CD4-positive, alpha-beta memory T cell (primary cell): ENCODE measurements around the gene ARHGEF4. TPM values are rescaled to one million over a fixed set of nuclear protein-coding genes. Genes with fewer than 3 reads are reported as not detected.

Source experiments
- CTCF ChIA-PET: fragments of 350-600 bp; sonication (Branson Sonifier 250); formaldehyde crosslinking; loops from one replicate; lab custom pipeline; 2021; ENCODE audit warnings: inconsistent platforms; ENCODE audit not compliant: partially characterized antibody; lab: Charles Lee
- POLR2A ChIA-PET: fragments of 350-600 bp; sonication (Branson Sonifier 250); formaldehyde crosslinking; loops from one replicate; lab custom pipeline; 2021; ENCODE audit not compliant: partially characterized antibody; lab: Charles Lee
- DNase-seq, 5 donors: peaks; one replicate each; pipeline versions ENCODE4 v3.0.0 to v3.0.0-alpha.2; 2020 to 2022; ENCODE audit warnings: mixed read lengths in 1 of 5
- H3K27ac ChIP-seq: one replicate; pipeline ENCODE4 v1.7.0; 2013; ENCODE audit warnings: low read depth, low read length
- H3K27me3 ChIP-seq: 2 replicates; pipeline ENCODE4 v1.7.0; 2013; ENCODE audit warnings: mild to moderate bottlenecking, low read length, moderate library complexity; ENCODE audit not compliant: insufficient read depth
- H3K36me3 ChIP-seq: 2 replicates; pipeline ENCODE4 v1.7.0; 2013; ENCODE audit warnings: mild to moderate bottlenecking, low read length, moderate library complexity; ENCODE audit not compliant: insufficient read depth
- H3K4me1 ChIP-seq: 2 replicates; pipeline ENCODE4 v1.7.0; 2013; ENCODE audit warnings: mild to moderate bottlenecking, low read length, moderate library complexity; ENCODE audit not compliant: insufficient read depth
- H3K4me3 ChIP-seq, 2 donors: one replicate each; pipeline ENCODE4 v1.7.0; 2013; ENCODE audit warnings: low read length in 2 of 2, mild to moderate bottlenecking in 1 of 2
- H3K9me3 ChIP-seq, 2 donors: one replicate each; pipeline ENCODE4 v1.7.0; 2013; ENCODE audit warnings: low read length in 2 of 2, control low read depth in 1 of 2; ENCODE audit not compliant: control insufficient read depth in 1 of 2
- H3K27ac Mint-ChIP-seq, 7 donors: one replicate each; pipeline ENCODE4 v1.8.0; 2020 to 2021; ENCODE audit warnings: mixed read lengths in 7 of 7, mild to moderate bottlenecking in 6 of 7, inconsistent platforms in 3 of 7, moderate library complexity in 3 of 7
- H3K27me3 Mint-ChIP-seq, 2 donors: one replicate each; pipeline ENCODE4 v1.8.0; 2020 to 2021; ENCODE audit warnings: mixed read lengths in 2 of 2
- H3K36me3 Mint-ChIP-seq, 2 donors: one replicate each; pipeline ENCODE4 v1.8.0; 2020 to 2021; ENCODE audit warnings: mixed read lengths in 2 of 2, inconsistent platforms in 1 of 2, mild to moderate bottlenecking in 1 of 2
- H3K4me1 Mint-ChIP-seq, 4 donors: one replicate each; pipeline ENCODE4 v1.8.0; 2020 to 2021; ENCODE audit warnings: mixed read lengths in 4 of 4, mild to moderate bottlenecking in 1 of 4
- H3K4me3 Mint-ChIP-seq, 8 donors: one replicate each; pipeline ENCODE4 v1.8.0; 2020 to 2021; ENCODE audit warnings: mixed read lengths in 8 of 8, mild to moderate bottlenecking in 7 of 8, moderate library complexity in 6 of 8, inconsistent platforms in 3 of 8
- H3K9me3 Mint-ChIP-seq, 8 donors: one replicate each; pipeline ENCODE4 v1.8.0; 2020 to 2021; ENCODE audit warnings: mixed read lengths in 8 of 8, mild to moderate bottlenecking in 5 of 8, inconsistent platforms in 3 of 8, moderate library complexity in 1 of 8
- intact Hi-C: fragments of 100-400 bp; cut with micrococcal nuclease; formaldehyde crosslinking; loops from one replicate; pipeline ENCODE4 v1.15.1; 2023
- polyA plus RNA-seq, 2 donors: library from polyadenylated mRNA; unstranded; fragments of 300-500 nt; fragmentation: Illumina TruSeq; gene quantifications; one replicate each; pipeline ENCODE4 v1.2.3, GENCODE V29; 2021
- total RNA-seq, 2 experiments: library from RNA; stranded (reverse); gene quantifications; one replicate each; pipeline ENCODE4 v1.2.3, GENCODE V29; 2021

The ARHGEF4 gene
- total and polyA plus RNA-seq, 4 experiments from 2014 or later = 1.4 to 2.6 (median 2.1) TPM

DNA sequence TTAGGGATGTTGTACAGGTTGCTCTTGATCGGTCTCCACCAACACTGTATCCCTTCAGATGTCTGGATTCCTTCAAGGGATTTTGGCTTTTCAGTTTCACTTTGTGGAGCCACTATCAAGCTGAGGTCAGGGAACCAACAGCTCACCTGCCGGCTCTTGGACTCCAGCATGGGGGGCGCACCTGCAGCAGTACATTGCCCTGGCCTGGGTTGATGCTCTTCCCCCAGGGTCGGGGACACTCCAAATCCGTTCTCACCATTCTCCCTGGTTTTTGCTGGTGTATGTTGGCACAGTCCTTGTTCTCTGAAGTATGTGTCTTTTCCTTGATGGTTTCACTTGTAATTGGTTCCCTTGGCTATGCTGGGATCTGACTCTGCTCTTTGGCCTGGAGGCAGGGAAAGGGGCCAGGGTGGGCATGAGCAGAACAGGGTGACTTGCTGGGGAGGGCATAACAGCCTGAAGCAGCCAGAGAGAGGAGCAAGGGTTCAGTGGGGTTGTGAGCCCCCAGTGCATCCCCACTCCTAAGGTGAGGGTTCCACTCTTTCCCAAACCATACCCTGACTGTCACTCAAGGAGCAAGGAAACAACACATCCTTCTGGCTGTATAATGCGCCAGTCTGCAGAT, 5.1 kb downstream of the ARHGEF4 start:
- H3K4me1 Mint-ChIP-seq = no peaks in the 10 kb centered on the region
- H3K4me3 Mint-ChIP-seq = no peak overlapping the region
- H3K9me3 Mint-ChIP-seq = no peaks in the 10 kb centered on the region
- intact Hi-C loops = no loop called here
- H3K27ac Mint-ChIP-seq = no peak overlapping the region
- Histone ChIP-seq H3K36me3 (no peaks in the 10 kb centered on the region), H3K4me1 (no peaks in the 10 kb centered on the region), H3K9me3 (no peaks in the 10 kb centered on the region), H3K27me3 (no peaks in the 10 kb centered on the region), H3K27ac (no peak overlapping the region), H3K4me3 (no peak overlapping the region)
- CTCF ChIA-PET = interaction anchor here (2.2 kb wide), 1 partner anchor 45 kb away, joined by 9 read pairs; no protein-coding TSS in a partner anchor
- DNase-seq = no peak
- POLR2A ChIA-PET = no interaction called here
- H3K36me3 Mint-ChIP-seq = no peaks in the 10 kb centered on the region
- peaks cover 9 to 16% of the 10 kb centered on the region in 2 donors for H3K27me3 Mint-ChIP-seq

DNA sequence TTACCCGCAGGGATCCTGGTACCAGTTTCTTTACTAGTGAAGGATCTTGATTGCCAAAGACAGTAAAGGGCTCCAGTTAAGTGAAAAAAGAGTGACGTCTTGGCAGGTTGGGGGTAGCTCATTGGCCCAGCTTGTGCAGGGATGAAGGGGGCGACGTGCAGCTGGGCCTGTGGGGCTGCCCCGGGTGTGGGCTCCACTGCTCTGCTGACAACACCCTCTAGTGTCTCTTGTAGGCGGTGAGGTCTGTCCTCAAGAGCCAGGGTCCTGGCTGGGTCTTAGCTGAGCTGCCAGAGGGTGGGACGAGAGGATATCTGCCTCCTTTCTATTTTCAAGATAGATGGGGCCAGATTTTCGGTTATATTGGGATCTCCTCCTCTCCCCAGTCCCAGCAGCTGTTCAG, 6.1 kb downstream of the ARHGEF4 start:
- Mint-ChIP-seq H3K4me1 (no peaks in the 10 kb centered on the region), H3K36me3 (no peaks in the 10 kb centered on the region), H3K27ac (no peak overlapping the region), H3K27me3 (peaks cover 9 to 16% of the 10 kb centered on the region in 2 donors), H3K9me3 (no peaks in the 10 kb centered on the region), H3K4me3 (no peak overlapping the region)
- ChIA-PET POLR2A (no interaction called here), CTCF (interaction anchor here (0.7 to 2.2 kb wide), 2 partner anchors 32 to 46 kb away, joined by 3 to 9 read pairs; no protein-coding TSS in a partner anchor)
- intact Hi-C loops = no loop called here
- Histone ChIP-seq H3K4me1 (no peaks in the 10 kb centered on the region), H3K36me3 (no peaks in the 10 kb centered on the region), H3K9me3 (no peaks in the 10 kb centered on the region), H3K27ac (no peak overlapping the region), H3K4me3 (no peak overlapping the region), H3K27me3 (no peaks in the 10 kb centered on the region)
- no peak for DNase-seq

DNA sequence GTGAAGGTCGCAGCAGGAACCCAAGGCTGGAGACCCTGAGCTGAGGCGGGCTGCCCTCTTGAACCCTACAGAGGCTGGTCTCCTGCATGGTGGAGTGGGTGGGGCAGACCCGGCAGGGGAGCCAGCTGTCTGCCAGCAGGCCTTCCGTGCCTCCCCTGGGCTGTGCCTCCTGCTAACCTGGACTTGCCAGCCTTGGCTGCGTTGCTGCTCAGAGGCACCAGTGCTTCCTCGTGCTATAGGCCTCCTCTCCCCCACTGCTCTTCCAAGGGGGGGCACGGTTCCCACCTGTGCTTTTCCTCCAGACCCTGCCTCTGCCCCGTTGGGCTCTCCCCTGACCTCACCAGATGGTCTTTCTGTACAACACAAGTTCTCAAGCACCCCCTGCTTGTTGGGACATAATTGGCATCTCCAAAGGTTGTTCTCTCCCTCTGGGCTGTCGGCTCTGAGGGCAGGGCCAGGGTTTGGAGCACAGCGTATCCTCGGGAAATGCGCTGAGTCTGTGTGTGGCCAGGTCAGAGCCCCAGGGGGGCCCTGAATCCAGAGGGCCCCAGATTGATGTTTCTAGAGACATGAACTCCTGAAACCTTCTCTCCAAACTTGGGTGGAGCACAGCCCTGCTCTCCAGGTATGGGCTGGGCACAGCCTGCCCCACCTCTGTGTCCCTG, 6.7 kb downstream of the ARHGEF4 start:
- Histone ChIP-seq H3K4me3 (no peak overlapping the region), H3K9me3 (no peaks in the 10 kb centered on the region), H3K27ac (no peak overlapping the region), H3K27me3 (no peaks in the 10 kb centered on the region), H3K36me3 (no peaks in the 10 kb centered on the region), H3K4me1 (no peaks in the 10 kb centered on the region)
- no peak for DNase-seq
- Mint-ChIP-seq H3K36me3 (no peaks in the 10 kb centered on the region), H3K27ac (no peak overlapping the region), H3K4me3 (no peak overlapping the region), H3K9me3 (no peaks in the 10 kb centered on the region), H3K27me3 (peaks cover 4 to 14% of the 10 kb centered on the region in 2 donors), H3K4me1 (no peaks in the 10 kb centered on the region)
- intact Hi-C loops = no loop called here
- POLR2A ChIA-PET = no interaction called here
- CTCF ChIA-PET = interaction anchor here (2.2 kb wide), 1 partner anchor 46 kb away, joined by 9 read pairs; no protein-coding TSS in a partner anchor

DNA sequence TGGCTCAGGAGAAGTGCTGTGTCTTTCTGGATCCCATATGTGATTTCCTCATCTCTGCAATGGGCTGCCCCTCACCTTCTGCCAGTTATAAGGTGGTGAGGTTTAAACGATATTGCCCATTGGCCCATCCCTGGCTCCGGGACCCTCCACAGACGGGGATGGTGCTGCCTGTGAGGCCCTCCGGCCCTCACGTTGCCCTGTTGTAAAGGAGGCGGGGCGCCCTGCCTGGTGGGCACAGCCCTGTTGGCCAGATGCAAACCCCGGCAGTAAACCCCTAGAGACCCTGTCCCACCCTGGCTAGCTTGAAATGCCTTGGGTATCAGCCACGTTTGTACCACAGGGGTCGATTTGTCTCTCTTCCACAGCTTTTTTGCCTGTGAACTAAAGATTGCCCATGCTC, 7.4 kb downstream of the ARHGEF4 start:
- H3K9me3 Mint-ChIP-seq = no peaks in the 10 kb centered on the region

DNA sequence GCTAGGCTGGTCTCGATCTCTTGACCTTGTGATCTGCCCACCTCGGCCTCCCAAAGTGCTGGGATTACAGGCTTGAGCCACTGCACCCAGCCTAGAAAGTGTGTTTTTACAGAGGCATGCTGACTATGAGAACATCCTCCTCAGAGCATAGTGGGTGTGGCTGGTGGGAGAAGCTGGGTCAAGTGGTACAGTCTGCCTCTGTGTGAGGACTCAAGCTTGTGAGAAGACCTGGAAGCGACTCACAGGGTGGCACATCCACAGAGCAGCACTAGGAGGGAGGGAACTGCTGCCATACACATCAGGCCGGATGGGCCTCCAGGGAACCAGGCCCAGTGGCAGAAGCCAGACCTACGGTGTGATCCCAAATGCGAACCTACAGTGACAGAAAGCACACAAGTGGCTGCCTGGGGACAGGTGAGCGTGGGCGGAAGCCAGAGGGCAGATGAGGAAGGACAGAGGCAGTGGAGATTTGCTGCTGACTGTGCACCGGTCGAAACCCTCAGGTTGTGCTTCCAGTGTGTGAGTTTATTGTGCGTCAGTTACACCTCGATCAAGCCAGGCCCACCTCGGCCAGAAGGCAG, 8.9 kb downstream of the ARHGEF4 start:
- no peaks in the 10 kb centered on the region for H3K4me1 ChIP-seq
- Mint-ChIP-seq H3K4me3 (no peak overlapping the region), H3K27me3 (peaks cover 0 to 7% of the 10 kb centered on the region in 2 donors), H3K27ac (no peak overlapping the region), H3K9me3 (no peaks in the 10 kb centered on the region), H3K4me1 (no peaks in the 10 kb centered on the region), H3K36me3 (no peaks in the 10 kb centered on the region)
- no peak overlapping the region for H3K4me3 ChIP-seq
- no peak for DNase-seq
- no peaks in the 10 kb centered on the region for H3K9me3 ChIP-seq
- POLR2A ChIA-PET = no interaction called here
- no peaks in the 10 kb centered on the region for H3K36me3 ChIP-seq
- H3K27ac ChIP-seq = no peak overlapping the region
- CTCF ChIA-PET = interaction anchor here (0.9 kb wide), 1 partner anchor 9 kb away, joined by 3 read pairs; no protein-coding TSS in a partner anchor
- intact Hi-C loops = no loop called here
- no peaks in the 10 kb centered on the region for H3K27me3 ChIP-seq

More for the DNA sequence above, 7.4 kb downstream of the ARHGEF4 start:
- intact Hi-C loops = no loop called here
- ChIA-PET CTCF (no interaction called here), POLR2A (no interaction called here)
- no peak overlapping the region for H3K27ac ChIP-seq
- H3K4me3 ChIP-seq = no peak overlapping the region
- H3K27me3 ChIP-seq = no peaks in the 10 kb centered on the region
- no peak for DNase-seq
- H3K9me3 ChIP-seq = no peaks in the 10 kb centered on the region
- Mint-ChIP-seq H3K27me3 (peaks cover 0 to 12% of the 10 kb centered on the region in 2 donors), H3K4me1 (no peaks in the 10 kb centered on the region), H3K36me3 (no peaks in the 10 kb centered on the region), H3K27ac (no peak overlapping the region), H3K4me3 (no peak overlapping the region)
- no peaks in the 10 kb centered on the region for H3K36me3 ChIP-seq
- no peaks in the 10 kb centered on the region for H3K4me1 ChIP-seq

DNA sequence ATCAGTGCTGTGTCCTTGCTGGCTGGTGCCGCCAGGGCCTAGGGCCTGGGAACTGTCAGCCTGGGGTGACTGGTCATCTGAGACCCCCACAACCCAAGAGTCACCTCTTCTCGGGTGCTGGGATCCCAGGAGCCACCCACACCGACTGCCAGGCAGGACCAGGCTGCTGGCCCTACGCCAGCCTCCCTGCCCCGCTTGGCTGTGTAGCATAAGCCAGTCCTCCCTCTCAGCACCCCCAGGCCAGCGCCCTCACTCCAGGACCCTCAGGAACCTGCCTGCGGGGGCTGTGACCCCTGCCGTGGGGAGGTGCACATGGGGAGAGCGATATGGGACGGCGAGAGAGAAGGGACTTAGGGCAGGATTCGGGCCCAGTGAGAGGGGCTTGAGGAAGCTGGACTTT, 9.5 kb downstream of the ARHGEF4 start:
- Histone ChIP-seq H3K27me3 (no peaks in the 10 kb centered on the region), H3K4me1 (no peaks in the 10 kb centered on the region), H3K9me3 (no peaks in the 10 kb centered on the region), H3K36me3 (no peaks in the 10 kb centered on the region), H3K27ac (no peak overlapping the region), H3K4me3 (no peak overlapping the region)
- ChIA-PET POLR2A (no interaction called here), CTCF (no interaction called here)
- intact Hi-C loops = no loop called here
- Mint-ChIP-seq H3K9me3 (no peaks in the 10 kb centered on the region), H3K27me3 (peaks cover 0 to 7% of the 10 kb centered on the region in 2 donors), H3K4me3 (no peak overlapping the region), H3K4me1 (no peaks in the 10 kb centered on the region), H3K36me3 (no peaks in the 10 kb centered on the region), H3K27ac (no peak overlapping the region)
- no peak for DNase-seq

DNA sequence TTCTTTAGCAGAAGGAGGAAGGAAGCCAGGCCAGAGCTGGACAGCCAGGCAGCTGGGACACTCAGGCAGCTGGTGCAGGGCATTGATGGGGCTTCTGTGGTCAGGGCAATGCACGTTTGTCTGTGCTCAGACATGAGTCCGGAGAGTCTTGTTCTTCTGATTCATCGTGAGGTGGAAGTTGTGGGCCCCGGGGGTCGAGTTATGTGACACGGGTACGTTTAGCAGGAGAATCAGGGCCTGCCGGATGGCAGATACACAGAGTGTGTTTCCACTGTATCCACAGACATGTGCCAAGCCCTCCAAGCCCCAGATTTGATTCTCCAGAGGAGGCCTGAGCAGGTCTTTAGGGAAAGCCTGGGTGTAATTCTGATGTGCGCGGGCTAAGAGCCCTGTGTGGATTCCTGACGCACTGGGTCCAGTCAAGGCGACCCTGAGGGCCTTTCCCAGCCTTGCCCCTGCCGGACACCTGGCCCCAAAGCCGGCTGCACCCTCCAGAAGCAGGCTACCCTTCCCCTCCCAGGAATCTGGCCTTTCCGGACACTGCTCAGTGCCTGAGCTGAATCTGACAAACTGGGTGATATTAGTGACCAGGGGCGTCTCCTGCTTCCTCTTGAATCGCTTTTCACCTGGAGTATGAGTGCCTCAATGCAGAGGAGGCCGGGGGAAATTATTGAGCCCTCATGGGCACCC, 10.1 kb downstream of the ARHGEF4 start:
- Histone ChIP-seq H3K36me3 (no peaks in the 10 kb centered on the region), H3K9me3 (no peaks in the 10 kb centered on the region), H3K27ac (no peak overlapping the region), H3K4me3 (no peak overlapping the region), H3K4me1 (no peaks in the 10 kb centered on the region), H3K27me3 (no peaks in the 10 kb centered on the region)
- Mint-ChIP-seq H3K9me3 (no peaks in the 10 kb centered on the region), H3K4me3 (no peak overlapping the region), H3K27me3 (peaks cover 0 to 9% of the 10 kb centered on the region in 2 donors), H3K4me1 (no peaks in the 10 kb centered on the region), H3K36me3 (no peaks in the 10 kb centered on the region), H3K27ac (no peak overlapping the region)
- CTCF ChIA-PET = no interaction called here
- intact Hi-C loops = no loop called here
- POLR2A ChIA-PET = no interaction called here
- no peak for DNase-seq
